DOHH2 (cell line): ENCODE data around the gene HIVEP3.

Experiments used
- H3F3A ChIP-seq: fragments of 200-600 bp; sonication (generic), shearing (Covaris generic); 2 replicates; pipeline ENCODE4 v1.6.0; 2016; ENCODE audit warnings: antibody characterized with exemption, mild to moderate bottlenecking; ENCODE audit not compliant: control insufficient read depth, insufficient read depth
- H3K27ac ChIP-seq: fragments of 200-600 bp; sonication (generic); 2 replicates; pipeline ENCODE4 v1.5.1; 2014; ENCODE audit warnings: low read depth, mild to moderate bottlenecking, low read length, moderate library complexity
- H3K27me3 ChIP-seq: fragments of 200-600 bp; sonication (generic); 2 replicates; pipeline ENCODE4 v1.6.1; 2014; ENCODE audit warnings: mild to moderate bottlenecking, low read length, mixed read lengths; ENCODE audit not compliant: control insufficient read depth
- H3K36me3 ChIP-seq: fragments of 200-600 bp; sonication (generic); 2 replicates; pipeline ENCODE4 v1.6.1; 2014; ENCODE audit warnings: mild to moderate bottlenecking, low read length, moderate library complexity, mixed read lengths; ENCODE audit not compliant: control insufficient read depth
- H3K4me1 ChIP-seq: fragments of 200-600 bp; sonication (generic); 2 replicates; pipeline ENCODE4 v1.6.1; 2014; ENCODE audit warnings: mild to moderate bottlenecking, low read length, mixed read lengths; ENCODE audit not compliant: control insufficient read depth
- H3K4me2 ChIP-seq: fragments of 200-600 bp; sonication (generic); 2 replicates; pipeline ENCODE4 v1.6.0; 2014; ENCODE audit warnings: mild to moderate bottlenecking, low read length, moderate library complexity
- H3K4me3 ChIP-seq: fragments of 200-600 bp; sonication (generic); 2 replicates; pipeline ENCODE4 v1.5.1; 2014; ENCODE audit warnings: mild to moderate bottlenecking, low read length, mixed read lengths
- H3K79me2 ChIP-seq: fragments of 200-600 bp; sonication (generic); 2 replicates; pipeline ENCODE4 v1.6.1; 2014; ENCODE audit warnings: mild to moderate bottlenecking, low read length, mixed read lengths; ENCODE audit not compliant: control insufficient read depth
- H3K9me2 ChIP-seq: fragments of 200-600 bp; sonication (generic); replicated peaks from 2 replicates; pipeline ENCODE4 v1.6.1; 2014; ENCODE audit warnings: mild to moderate bottlenecking, low read length, mixed read lengths; ENCODE audit not compliant: control insufficient read depth
- H3K9me3 ChIP-seq: fragments of 200-600 bp; sonication (generic); 2 replicates; pipeline ENCODE4 v1.6.1; 2014; ENCODE audit warnings: antibody characterized with exemption, low read length, mixed read lengths; ENCODE audit not compliant: control insufficient read depth, insufficient read depth
- H4K20me1 ChIP-seq: fragments of 200-600 bp; sonication (generic); 2 replicates; pipeline ENCODE4 v1.6.0; 2014; ENCODE audit warnings: low read depth, mild to moderate bottlenecking, antibody characterized with exemption, low read length, moderate library complexity; ENCODE audit not compliant: control insufficient read depth, insufficient read depth
- CTCF ChIP-seq: fragments of 200-600 bp; sonication (generic); IDR thresholded peaks from one replicate; pipeline ENCODE4 v1.5.1; 2014; ENCODE audit warnings: antibody characterized with exemption, mild to moderate bottlenecking, low read depth, low read length; ENCODE audit not compliant: poor library complexity, severe bottlenecking
- EZH2phosphoT487 ChIP-seq: fragments of 200-600 bp; sonication (generic); IDR thresholded peaks from 2 replicates; pipeline ENCODE4 v1.6.1; 2017; ENCODE audit warnings: borderline replicate concordance, mild to moderate bottlenecking, antibody characterized with exemption, low read length, moderate library complexity, mixed read lengths

The HIVEP3 gene

GRCh38 chr1:41616563-41616962 is 302.2 kb downstream of the HIVEP3 start:
- H3K79me2 ChIP-seq = no peaks in the 10 kb centered on the region
- no peaks in the 10 kb centered on the region for H3K9me2 ChIP-seq
- no peak overlapping the region for H3K27ac ChIP-seq
- no peaks in the 10 kb centered on the region for H3F3A ChIP-seq
- no peak overlapping the region for H3K4me3 ChIP-seq
- TF ChIP-seq EZH2phosphoT487 (no peak), CTCF (no peak)
- H3K36me3 ChIP-seq = no peaks in the 10 kb centered on the region
- no peaks in the 10 kb centered on the region for H4K20me1 ChIP-seq
- H3K4me1 ChIP-seq = no peaks in the 10 kb centered on the region
- H3K9me3 ChIP-seq = no peaks in the 10 kb centered on the region
- H3K4me2 ChIP-seq = no peak overlapping the region
- no peaks in the 10 kb centered on the region for H3K27me3 ChIP-seq

- H3K4me3 ChIP-seq = no peak overlapping the region
- H3K9me3 ChIP-seq = no peaks in the 10 kb centered on the region
- H3F3A ChIP-seq = no peaks in the 10 kb centered on the region
- no peaks in the 10 kb centered on the region for H3K79me2 ChIP-seq
- H3K27me3 ChIP-seq = no peaks in the 10 kb centered on the region
- no peak overlapping the region for H3K27ac ChIP-seq
- H3K4me2 ChIP-seq = no peak overlapping the region
- no peaks in the 10 kb centered on the region for H4K20me1 ChIP-seq
- no peaks in the 10 kb centered on the region for H3K9me2 ChIP-seq
- no peaks in the 10 kb centered on the region for H3K4me1 ChIP-seq
- H3K36me3 ChIP-seq = no peaks in the 10 kb centered on the region
- TF ChIP-seq EZH2phosphoT487 (no peak), CTCF (no peak)
Observed at GRCh38 chr1:41615981-41616380, 302.7 kb downstream of the HIVEP3 start.

- no peak overlapping the region for H3K4me2 ChIP-seq
- no peak overlapping the region for H3K27ac ChIP-seq
- no peaks in the 10 kb centered on the region for H3K4me1 ChIP-seq
- H3K36me3 ChIP-seq = no peaks in the 10 kb centered on the region
- H3F3A ChIP-seq = no peaks in the 10 kb centered on the region
- TF ChIP-seq EZH2phosphoT487 = no peak
- no peak for TF ChIP-seq CTCF
- H3K9me2 ChIP-seq = no peaks in the 10 kb centered on the region
- H4K20me1 ChIP-seq = no peaks in the 10 kb centered on the region
- H3K4me3 ChIP-seq = no peak overlapping the region
- H3K27me3 ChIP-seq = no peaks in the 10 kb centered on the region
- H3K9me3 ChIP-seq = no peaks in the 10 kb centered on the region
- H3K79me2 ChIP-seq = no peaks in the 10 kb centered on the region
Observed at GRCh38 chr1:41615316-41615715, 303.4 kb downstream of the HIVEP3 start.

GRCh38 chr1:41614818-41615217 is 303.9 kb downstream of the HIVEP3 start:
- no peaks in the 10 kb centered on the region for H3K27me3 ChIP-seq
- no peak overlapping the region for H3K27ac ChIP-seq
- no peak overlapping the region for H3K4me3 ChIP-seq
- H3K9me2 ChIP-seq = no peaks in the 10 kb centered on the region
- no peaks in the 10 kb centered on the region for H3K9me3 ChIP-seq
- H3K4me2 ChIP-seq = no peak overlapping the region
- TF ChIP-seq EZH2phosphoT487 (no peak), CTCF (no peak)
- no peaks in the 10 kb centered on the region for H3K4me1 ChIP-seq
- H4K20me1 ChIP-seq = no peaks in the 10 kb centered on the region
- H3K36me3 ChIP-seq = no peaks in the 10 kb centered on the region
- H3F3A ChIP-seq = no peaks in the 10 kb centered on the region
- H3K79me2 ChIP-seq = no peaks in the 10 kb centered on the region
